Kidney (tissue), 14 donors: ENCODE measurements around the gene C8G. TPM values are rescaled to one million over a fixed set of nuclear protein-coding genes. Genes with fewer than 3 reads are reported as not detected.

Experiments
- DNase-seq, 5 donors: peaks; one replicate each; pipeline ENCODE4 v3.0.0-alpha.2; 2013 to 2020
- FAIRE-seq: peaks from 2 replicates; lab custom pipeline; 2012; peaks lifted over from hg19 to GRCh38; lab: Jason Lieb, UNC
- H3K27ac ChIP-seq, 2 donors: one replicate each; pipeline ENCODE4 v1.7.0; 2013; ENCODE audit warnings: low read depth in 2 of 2, low read length in 2 of 2, inconsistent platforms in 1 of 2
- H3K27me3 ChIP-seq: one replicate; pipeline ENCODE4 v1.7.1; 2013; ENCODE audit warnings: low read length, inconsistent platforms; ENCODE audit not compliant: control insufficient read depth, insufficient read depth
- H3K36me3 ChIP-seq, 3 donors: one replicate each; pipeline versions ENCODE4 v1.7.0 to v1.7.1; 2013; ENCODE audit warnings: low read length in 3 of 3, control low read depth in 1 of 3, inconsistent platforms in 1 of 3; ENCODE audit not compliant: insufficient read depth in 3 of 3, control insufficient read depth in 2 of 3
- H3K4me1 ChIP-seq, 3 donors: one replicate each; pipeline versions ENCODE4 v1.7.0 to v1.7.1; 2013; ENCODE audit warnings: low read length in 3 of 3, inconsistent platforms in 1 of 3, low read depth in 1 of 3; ENCODE audit not compliant: control insufficient read depth in 2 of 3, insufficient read depth in 2 of 3
- H3K4me3 ChIP-seq, 3 donors: one replicate each; pipeline versions ENCODE4 v1.7.0 to v1.8.1; 2013; ENCODE audit warnings: low read length in 3 of 3, control low read depth in 1 of 3, inconsistent platforms in 1 of 3
- H3K9ac ChIP-seq, 3 donors: one replicate each; pipeline versions ENCODE4 v1.7.0 to v1.7.1; 2013; ENCODE audit warnings: low read length in 3 of 3, control low read depth in 1 of 3, inconsistent platforms in 1 of 3
- H3K9me3 ChIP-seq, 3 donors: one replicate each; pipeline versions ENCODE4 v1.7.0 to v1.7.1; 2013; ENCODE audit warnings: low read length in 3 of 3, control low read depth in 1 of 3, inconsistent platforms in 1 of 3; ENCODE audit not compliant: control insufficient read depth in 2 of 3, insufficient read depth in 1 of 3
- CTCF ChIP-seq: IDR thresholded peaks from 3 replicates; pipeline ENCODE4 v1.5.1; 2012; ENCODE audit warnings: mild to moderate bottlenecking, moderate library complexity, borderline replicate concordance; ENCODE audit not compliant: insufficient read depth; ENCODE audit errors: extremely low read depth
- intact Hi-C: fragments of 100-400 bp; cut with DNase I; formaldehyde crosslinking; loops from one replicate; pipeline ENCODE4 v1.11.1; 2022
- polyA plus RNA-seq: library from polyadenylated mRNA; stranded (reverse); fragments of 350-450 nt; fragmentation: Illumina TruSeq; extraction: RNeasy Lipid Tissue Mini Kit (QIAGEN cat#74804); gene quantifications from one replicate; pipeline ENCODE4 v1.2.3, GENCODE V29; 2014; ENCODE audit warnings: low read depth, low replicate concordance; ENCODE audit not compliant: insufficient read depth
- total RNA-seq: library from RNA; stranded (reverse); fragmentation: NEBNext Ultra II Directional; extraction: Animal tissue kit (Norgen Biotek cat#: 25700); gene quantifications from one replicate; pipeline ENCODE4 v1.2.1, GENCODE V29; 2021
- donor health status: control.
- donor health status: control.
- donor health status: control.
- donor health status: control.
- donor health status: control.
- donor health status: DM: yes; HTN: yes; CAD: no.
- donor health status: Normal renal cell carcinoma (clear cell type).

C8G gene
- total and polyA plus RNA-seq, 2 donors from 2014 or later: 1.9 to 2.1 TPM

GRCh38 chr9:136969150-136969549 is 24.1 kb downstream of the C8G start:
- Histone ChIP-seq H3K9ac (no peak overlapping the region), H3K36me3 (no peaks in the 10 kb centered on the region), H3K27ac (no peak overlapping the region), H3K9me3 (no peaks in the 10 kb centered on the region), H3K27me3 (no peaks in the 10 kb centered on the region), H3K4me1 (peaks cover 0 to 3% (median 0%) of the 10 kb centered on the region in 3 donors), H3K4me3 (no peak overlapping the region)
- FAIRE-seq (no peak), DNase-seq (no peak)
- TF ChIP-seq CTCF: no peak
- intact Hi-C loops: no loop called here

GRCh38 chr9:136969774-136970173 is 24.7 kb downstream of the C8G start:
- Histone ChIP-seq H3K4me1 (peaks cover 0 to 3% (median 0%) of the 10 kb centered on the region in 3 donors), H3K36me3 (no peaks in the 10 kb centered on the region), H3K27ac (no peak overlapping the region), H3K9ac (no peak overlapping the region), H3K4me3 (no peak overlapping the region), H3K9me3 (no peaks in the 10 kb centered on the region), H3K27me3 (no peaks in the 10 kb centered on the region)
- intact Hi-C loops: no loop called here
- no peak for FAIRE-seq
- TF ChIP-seq CTCF: no peak
- DNase-seq: no peak

- FAIRE-seq (no peak), DNase-seq (no peak)
- intact Hi-C loops: no loop called here
- Histone ChIP-seq H3K9ac (no peak overlapping the region), H3K27ac (no peak overlapping the region), H3K4me1 (peaks cover 0 to 7% (median 0%) of the 10 kb centered on the region in 3 donors), H3K9me3 (no peaks in the 10 kb centered on the region), H3K4me3 (no peak overlapping the region), H3K36me3 (no peaks in the 10 kb centered on the region), H3K27me3 (no peaks in the 10 kb centered on the region)
- TF ChIP-seq CTCF: no peak
Observed at GRCh38 chr9:136970361-136970760, 25.3 kb downstream of the C8G start.

- H3K27me3 ChIP-seq: no peaks in the 10 kb centered on the region
- H3K4me3 ChIP-seq: no peak overlapping the region
- no peak overlapping the region for H3K9ac ChIP-seq
- DNase-seq (no peak), FAIRE-seq (no peak)
- TF ChIP-seq CTCF: no peak
- peaks cover 0 to 8% (median 0%) of the 10 kb centered on the region in 3 donors for H3K4me1 ChIP-seq
- intact Hi-C loops: no loop called here
- no peaks in the 10 kb centered on the region for H3K36me3 ChIP-seq
- H3K27ac ChIP-seq: no peak overlapping the region
- H3K9me3 ChIP-seq: no peaks in the 10 kb centered on the region
Observed at GRCh38 chr9:136971746-136972145, 26.7 kb downstream of the C8G start.
